ENCODE data around the gene ITPR1. TPM values are rescaled to one million over a fixed set of nuclear protein-coding genes. Genes with fewer than 3 reads are reported as not detected.

Gene ITPR1
- total RNA-seq, 1 donor from 2014 or later: 16.3 TPM

- TF ChIP-seq CTCF (IDR thresholded peaks at IDR 0.05; ENCODE audit: insufficient read depth, low read length, severe bottlenecking): no peak
- Histone ChIP-seq H3K4me3 (ENCODE audit: low read depth, low read length) (no peak overlapping the region), H3K27me3 (ENCODE audit: control insufficient read depth, insufficient read depth, low read length) (no peaks in the 10 kb centered on the region), H3K36me3 (ENCODE audit: control insufficient read depth, insufficient read depth, low read length) (no peaks in the 10 kb centered on the region)
- no peak for FAIRE-seq
- DNase-seq (ENCODE audit: low read depth): no peak
These were observed 246.4 kb downstream of the ITPR1 start for GRCh38 chr3:4739289-4740236.

GRCh38 chr3:4740397-4741105 lies 247.4 kb downstream of the ITPR1 start:
- Histone ChIP-seq H3K4me3 (ENCODE audit: low read depth, low read length) (no peak overlapping the region), H3K27me3 (ENCODE audit: control insufficient read depth, insufficient read depth, low read length) (no peaks in the 10 kb centered on the region), H3K36me3 (ENCODE audit: control insufficient read depth, insufficient read depth, low read length) (no peaks in the 10 kb centered on the region)
- no peak for TF ChIP-seq CTCF (IDR thresholded peaks at IDR 0.05; ENCODE audit: insufficient read depth, low read length, severe bottlenecking)
- no peak for DNase-seq (ENCODE audit: low read depth)
- no peak for FAIRE-seq

DNA sequence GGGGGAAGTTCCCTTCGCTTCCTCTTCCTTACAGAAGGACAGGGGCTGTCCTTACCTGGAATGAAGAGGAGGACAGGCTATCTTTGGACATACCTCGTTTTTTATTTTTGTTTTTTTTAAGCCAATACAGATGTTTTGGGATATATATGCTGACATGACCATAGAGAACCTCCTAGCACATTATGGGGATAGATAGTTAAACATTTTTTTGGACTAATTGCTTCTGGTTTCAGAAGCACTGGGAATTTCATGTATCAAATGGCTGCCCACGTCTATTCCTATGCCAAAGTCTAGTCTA lies 247.9 kb downstream of the ITPR1 start:
- Histone ChIP-seq H3K4me3 (ENCODE audit: low read depth, low read length) (no peak overlapping the region), H3K27me3 (ENCODE audit: control insufficient read depth, insufficient read depth, low read length) (no peaks in the 10 kb centered on the region), H3K36me3 (ENCODE audit: control insufficient read depth, insufficient read depth, low read length) (no peaks in the 10 kb centered on the region)
- FAIRE-seq: no peak
- peak; percentile 32 for DNase-seq (ENCODE audit: low read depth)
- TF ChIP-seq CTCF (IDR thresholded peaks at IDR 0.05; ENCODE audit: insufficient read depth, low read length, severe bottlenecking): no peak

DNA sequence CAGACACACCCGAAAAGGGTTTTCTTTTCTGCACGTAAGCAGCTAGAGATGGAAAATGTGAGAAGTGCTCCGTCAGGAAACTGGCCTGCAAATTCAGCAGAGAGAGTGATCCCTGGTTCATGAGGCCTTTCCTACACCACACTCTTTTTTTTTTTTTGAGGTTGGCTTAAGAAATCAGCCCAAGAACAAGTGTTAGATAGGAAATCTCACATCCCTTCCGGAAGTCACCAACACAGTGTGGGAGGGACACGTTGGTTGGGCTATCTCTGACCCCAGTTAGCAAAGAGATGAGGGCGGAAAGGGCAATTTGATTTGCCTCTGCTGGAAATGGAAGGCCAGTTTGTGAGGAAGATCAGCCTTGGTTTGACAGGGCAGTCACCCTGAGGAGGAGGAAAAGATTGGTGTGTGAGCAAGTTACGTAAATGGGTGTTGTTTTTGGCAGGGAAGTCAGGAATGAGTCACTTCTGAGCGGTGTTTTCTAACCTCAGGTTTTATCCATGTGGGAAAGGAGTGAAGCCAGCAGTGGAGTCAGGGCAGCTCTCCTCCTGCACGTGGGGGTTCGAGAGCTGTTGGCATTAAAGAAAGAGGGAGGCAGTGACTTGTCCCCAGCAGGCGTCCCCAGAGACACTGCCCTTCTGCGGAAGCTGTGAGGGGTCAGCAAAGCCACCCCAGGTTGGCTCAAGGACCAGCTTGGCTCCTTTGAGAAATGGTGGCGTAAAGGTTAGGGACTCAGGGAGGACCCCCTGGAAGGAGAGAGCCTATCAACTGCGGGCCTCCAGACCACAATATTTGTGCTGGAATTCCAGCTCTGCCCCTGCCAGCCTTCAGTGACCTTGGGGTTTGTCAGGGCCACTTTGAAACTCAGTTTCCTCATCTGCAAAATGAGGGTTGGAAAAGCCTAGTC lies 248.5 kb downstream of the ITPR1 start:
- peak; percentile 98 for DNase-seq (ENCODE audit: low read depth)
- H3K4me3 ChIP-seq (ENCODE audit: low read depth, low read length): no peak overlapping the region
- TF ChIP-seq CTCF (IDR thresholded peaks at IDR 0.05; ENCODE audit: insufficient read depth, low read length, severe bottlenecking): no peak
- H3K36me3 ChIP-seq (ENCODE audit: control insufficient read depth, insufficient read depth, low read length): no peaks in the 10 kb centered on the region
- FAIRE-seq: no peak
- no peaks in the 10 kb centered on the region for H3K27me3 ChIP-seq (ENCODE audit: control insufficient read depth, insufficient read depth, low read length)

DNA sequence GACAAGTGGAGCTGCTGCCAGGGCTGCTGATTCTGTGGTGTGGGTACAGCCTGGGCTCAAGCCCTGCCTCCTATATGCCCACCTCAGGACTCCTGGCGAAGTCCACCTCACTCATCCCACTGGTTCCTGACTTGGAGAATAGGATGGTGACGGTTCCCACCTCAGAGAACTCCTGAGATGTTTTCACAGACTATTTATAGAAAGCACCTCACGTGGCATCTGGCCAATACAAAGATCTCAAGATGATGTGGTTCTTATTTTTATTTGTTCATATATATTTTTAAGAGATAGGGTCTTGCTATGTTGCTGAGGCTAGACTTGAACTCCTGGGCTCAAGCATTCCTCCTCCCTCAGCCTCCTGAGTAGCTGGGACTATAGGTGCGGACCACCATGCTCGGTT lies 249.2 kb downstream of the ITPR1 start:
- no peak for FAIRE-seq
- no peak overlapping the region for H3K4me3 ChIP-seq (ENCODE audit: low read depth, low read length)
- H3K27me3 ChIP-seq (ENCODE audit: control insufficient read depth, insufficient read depth, low read length): no peaks in the 10 kb centered on the region
- no peaks in the 10 kb centered on the region for H3K36me3 ChIP-seq (ENCODE audit: control insufficient read depth, insufficient read depth, low read length)
- no peak for TF ChIP-seq CTCF (IDR thresholded peaks at IDR 0.05; ENCODE audit: insufficient read depth, low read length, severe bottlenecking)
- DNase-seq (ENCODE audit: low read depth): no peak

All from bronchial epithelial cell (primary cell).